ENCODE measurements around the gene CPM.
A peak's percentile ranks its signal among the peaks of the same experiment; 100 is the strongest.

DNA sequence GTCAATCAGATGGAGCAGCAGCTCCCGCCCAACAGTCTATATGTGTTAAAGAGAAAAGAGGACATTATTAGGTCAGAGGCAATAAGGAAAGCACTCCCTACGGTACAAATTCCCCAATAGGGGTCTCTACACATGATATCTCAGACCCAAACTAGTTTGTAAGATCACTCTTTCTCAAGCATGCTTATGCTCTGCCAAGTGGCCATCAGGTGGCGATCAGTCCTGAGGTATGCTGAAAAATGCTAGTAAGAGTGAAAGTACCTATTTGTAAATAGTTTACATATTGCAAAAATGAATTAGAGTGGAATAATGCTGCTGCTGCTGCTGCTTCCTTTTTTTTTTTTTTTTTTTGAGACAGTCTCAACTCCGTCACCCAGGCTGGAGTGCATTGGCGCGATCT is 61.0 kb downstream of the CPM start:
- TF ChIP-seq JUN (IDR thresholded peaks at IDR 0.05; ENCODE audit: borderline replicate concordance, insufficient read depth, insufficient read length, low read depth) = no peak
- TF ChIP-seq, protein P1, sequence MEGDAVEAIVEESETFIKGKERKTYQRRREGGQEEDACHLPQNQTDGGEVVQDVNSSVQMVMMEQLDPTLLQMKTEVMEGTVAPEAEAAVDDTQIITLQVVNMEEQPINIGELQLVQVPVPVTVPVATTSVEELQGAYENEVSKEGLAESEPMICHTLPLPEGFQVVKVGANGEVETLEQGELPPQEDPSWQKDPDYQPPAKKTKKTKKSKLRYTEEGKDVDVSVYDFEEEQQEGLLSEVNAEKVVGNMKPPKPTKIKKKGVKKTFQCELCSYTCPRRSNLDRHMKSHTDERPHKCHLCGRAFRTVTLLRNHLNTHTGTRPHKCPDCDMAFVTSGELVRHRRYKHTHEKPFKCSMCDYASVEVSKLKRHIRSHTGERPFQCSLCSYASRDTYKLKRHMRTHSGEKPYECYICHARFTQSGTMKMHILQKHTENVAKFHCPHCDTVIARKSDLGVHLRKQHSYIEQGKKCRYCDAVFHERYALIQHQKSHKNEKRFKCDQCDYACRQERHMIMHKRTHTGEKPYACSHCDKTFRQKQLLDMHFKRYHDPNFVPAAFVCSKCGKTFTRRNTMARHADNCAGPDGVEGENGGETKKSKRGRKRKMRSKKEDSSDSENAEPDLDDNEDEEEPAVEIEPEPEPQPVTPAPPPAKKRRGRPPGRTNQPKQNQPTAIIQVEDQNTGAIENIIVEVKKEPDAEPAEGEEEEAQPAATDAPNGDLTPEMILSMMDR (IDR thresholded peaks at IDR 0.05; ENCODE audit: extremely low read depth in 1 of 2, insufficient read depth in 1 of 2, low read depth in 1 of 2, low read length in 2 of 2) = peak; percentile 14 to 19
